GM20000 (cell line): ENCODE data around the gene FGD1.

Source experiments
- DNase-seq: peaks from one replicate; pipeline ENCODE4 v3.0.0; 2012; ENCODE audit warnings: low spot score
- CTCF ChIP-seq: IDR thresholded peaks from 2 replicates; pipeline ENCODE4 v1.5.1; 2012; ENCODE audit warnings: mild to moderate bottlenecking, control low read depth; ENCODE audit errors: extremely low read depth, missing control alignments

FGD1 gene

GRCh38 chrX:54484666-54485065 is 11.4 kb downstream of the FGD1 start:
- DNase-seq: no peak
- TF ChIP-seq CTCF: no peak

- no peak for TF ChIP-seq CTCF
- DNase-seq: no peak
Observed at GRCh38 chrX:54483946-54484345, 12.1 kb downstream of the FGD1 start.

- DNase-seq: no peak
- TF ChIP-seq CTCF: no peak
Observed at GRCh38 chrX:54482839-54483593, 13.0 kb downstream of the FGD1 start.

- no peak for TF ChIP-seq CTCF
- no peak for DNase-seq
Observed at GRCh38 chrX:54479136-54480111, 16.6 kb downstream of the FGD1 start.

- no peak for TF ChIP-seq CTCF
- no peak for DNase-seq
Observed at GRCh38 chrX:54473993-54474859, 21.8 kb downstream of the FGD1 start.

GRCh38 chrX:54470054-54470760 is 25.8 kb downstream of the FGD1 start:
- DNase-seq: no peak
- no peak for TF ChIP-seq CTCF
